ENCODE results near the gene ILRUN.
"Not testable (repeated sequence)": the region's sequence is repeated elsewhere in the genome, so short reads cannot be mapped to it uniquely, and the experiment has no call there.

Gene ILRUN

GRCh38 chr6:34674268-34674639, 22.3 kb downstream of the ILRUN start:
- Histone ChIP-seq H3K9me3 (ENCODE audit: control extremely low read depth in 1 of 5, control insufficient read depth in 4 of 5, insufficient read depth in 2 of 5, low read depth in 1 of 5, low read length in 4 of 5) (no peaks in the 10 kb centered on the region), H3K27me3 (replicated peaks in 2 of 5; ENCODE audit: control insufficient read depth in 4 of 5, insufficient read depth in 5 of 5, low read length in 4 of 5) (no peaks in the 10 kb centered on the region), H3K4me3 (ENCODE audit: control insufficient read depth in 1 of 7, extremely low read depth in 1 of 7, insufficient read depth in 4 of 7, low read depth in 2 of 7, low read length in 6 of 7) (no peak overlapping the region), H3K4me1 (ENCODE audit: control extremely low read depth in 1 of 4, control insufficient read depth in 4 of 4, insufficient read depth in 4 of 4, low read length in 3 of 4) (peaks cover 28 to 49% (median 40%) of the 10 kb centered on the region in 4 experiments), H3K36me3 (ENCODE audit: control insufficient read depth in 4 of 4, insufficient read depth in 4 of 4, low read length in 3 of 4) (peaks cover 0 to 4% (median 1%) of the 10 kb centered on the region in 4 experiments), H3K27ac (ENCODE audit: insufficient read depth in 1 of 2, low read depth in 1 of 2, low read length in 2 of 2, poor library complexity in 1 of 2, severe bottlenecking in 2 of 2) (peak overlapping the region; percentile 25 to 49)
- DNase-seq = no peak
- ChIA-PET CTCF (interaction anchor here (0.9 to 1.5 kb wide), 5 partner anchors 9 to 25 kb away, joined by 3 to 5 read pairs (median 3); partner anchors contain the start of gene ILRUN), POLR2A (no interaction called here)
- WGBS (ENCODE audit: insufficient coverage) = 100% methylated on average over 1 of the region's 5 CpGs

- Histone ChIP-seq H3K27me3 (replicated peaks in 2 of 5; ENCODE audit: control insufficient read depth in 4 of 5, insufficient read depth in 5 of 5, low read length in 4 of 5) (no peaks in the 10 kb centered on the region), H3K4me3 (ENCODE audit: control insufficient read depth in 1 of 7, extremely low read depth in 1 of 7, insufficient read depth in 4 of 7, low read depth in 2 of 7, low read length in 6 of 7) (peak overlapping the region in 4 of 7 experiments; percentile 2 to 60 (median 46)), H3K36me3 (ENCODE audit: control insufficient read depth in 4 of 4, insufficient read depth in 4 of 4, low read length in 3 of 4) (peaks cover 0 to 4% (median 1%) of the 10 kb centered on the region in 4 experiments), H3K4me1 (ENCODE audit: control extremely low read depth in 1 of 4, control insufficient read depth in 4 of 4, insufficient read depth in 4 of 4, low read length in 3 of 4) (peaks cover 26 to 51% (median 40%) of the 10 kb centered on the region in 4 experiments), H3K27ac (ENCODE audit: insufficient read depth in 1 of 2, low read depth in 1 of 2, low read length in 2 of 2, poor library complexity in 1 of 2, severe bottlenecking in 2 of 2) (peak overlapping the region; percentile 49 to 81), H3K9me3 (ENCODE audit: control extremely low read depth in 1 of 5, control insufficient read depth in 4 of 5, insufficient read depth in 2 of 5, low read depth in 1 of 5, low read length in 4 of 5) (no peaks in the 10 kb centered on the region)
- CTCF ChIA-PET = interaction anchor here (0.6 to 1.7 kb wide), 5 partner anchors 9 to 33 kb away, joined by 3 to 8 read pairs (median 3); no protein-coding TSS in a partner anchor
- peak in 2 of 3 donors; percentile 34 to 49 for DNase-seq
- POLR2A ChIA-PET = interaction anchor here (0.6 kb wide), 1 partner anchor 41 kb away, joined by 6 read pairs; no protein-coding TSS in a partner anchor
- no CpG with 5 or more reads among the region's 1 CpG for WGBS (ENCODE audit: insufficient coverage)
Measured at GRCh38 chr6:34673064-34673463, 23.5 kb downstream of the ILRUN start.

GRCh38 chr6:34672657-34673043, 23.9 kb downstream of the ILRUN start:
- WGBS (ENCODE audit: insufficient coverage) = 26% methylated on average over 2 of the region's 3 CpGs
- ChIA-PET CTCF (interaction anchor here (1.2 to 1.7 kb wide), 2 partner anchors 8 to 16 kb away, joined by 3 to 8 read pairs; no protein-coding TSS in a partner anchor), POLR2A (interaction anchor here (1.0 kb wide), 1 partner anchor 24 kb away, joined by 4 read pairs; the partner anchor contains the start of gene ILRUN)
- peak overlapping the region in 4 of 7 experiments; percentile 2 to 60 (median 46) for H3K4me3 ChIP-seq (ENCODE audit: control insufficient read depth in 1 of 7, extremely low read depth in 1 of 7, insufficient read depth in 4 of 7, low read depth in 2 of 7, low read length in 6 of 7)
- peak overlapping the region; percentile 49 to 81 for H3K27ac ChIP-seq (ENCODE audit: insufficient read depth in 1 of 2, low read depth in 1 of 2, low read length in 2 of 2, poor library complexity in 1 of 2, severe bottlenecking in 2 of 2)
- H3K9me3 ChIP-seq (ENCODE audit: control extremely low read depth in 1 of 5, control insufficient read depth in 4 of 5, insufficient read depth in 2 of 5, low read depth in 1 of 5, low read length in 4 of 5) = no peaks in the 10 kb centered on the region
- H3K36me3 ChIP-seq (ENCODE audit: control insufficient read depth in 4 of 4, insufficient read depth in 4 of 4, low read length in 3 of 4) = peaks cover 0 to 4% (median 1%) of the 10 kb centered on the region in 4 experiments
- H3K4me1 ChIP-seq (ENCODE audit: control extremely low read depth in 1 of 4, control insufficient read depth in 4 of 4, insufficient read depth in 4 of 4, low read length in 3 of 4) = peaks cover 26 to 51% (median 40%) of the 10 kb centered on the region in 4 experiments
- DNase-seq = peak in 2 of 3 donors; percentile 24 to 43
- H3K27me3 ChIP-seq (replicated peaks in 2 of 5; ENCODE audit: control insufficient read depth in 4 of 5, insufficient read depth in 5 of 5, low read length in 4 of 5) = no peaks in the 10 kb centered on the region

- WGBS (ENCODE audit: insufficient coverage) = 78% methylated on average over 7 of the region's 8 CpGs
Measured at GRCh38 chr6:34671801-34672656, 24.5 kb downstream of the ILRUN start.

GRCh38 chr6:34671367-34671766, 25.2 kb downstream of the ILRUN start:
- H3K27me3 ChIP-seq (replicated peaks in 2 of 5; ENCODE audit: control insufficient read depth in 4 of 5, insufficient read depth in 5 of 5, low read length in 4 of 5) = no peaks in the 10 kb centered on the region
- peaks cover 0 to 4% (median 1%) of the 10 kb centered on the region in 4 experiments for H3K36me3 ChIP-seq (ENCODE audit: control insufficient read depth in 4 of 4, insufficient read depth in 4 of 4, low read length in 3 of 4)
- H3K9me3 ChIP-seq (ENCODE audit: control extremely low read depth in 1 of 5, control insufficient read depth in 4 of 5, insufficient read depth in 2 of 5, low read depth in 1 of 5, low read length in 4 of 5) = no peaks in the 10 kb centered on the region
- no CpG with 5 or more reads among the region's 1 CpG for WGBS (ENCODE audit: insufficient coverage)
- peak in 1 of 3 donors; percentile 26 for DNase-seq
- POLR2A ChIA-PET = no interaction called here
- H3K27ac ChIP-seq (ENCODE audit: insufficient read depth in 1 of 2, low read depth in 1 of 2, low read length in 2 of 2, poor library complexity in 1 of 2, severe bottlenecking in 2 of 2) = peak overlapping the region; percentile 12 to 81
- peaks cover 27 to 57% (median 45%) of the 10 kb centered on the region in 4 experiments for H3K4me1 ChIP-seq (ENCODE audit: control extremely low read depth in 1 of 4, control insufficient read depth in 4 of 4, insufficient read depth in 4 of 4, low read length in 3 of 4)
- peak overlapping the region in 1 of 7 experiments; percentile 30 for H3K4me3 ChIP-seq (ENCODE audit: control insufficient read depth in 1 of 7, extremely low read depth in 1 of 7, insufficient read depth in 4 of 7, low read depth in 2 of 7, low read length in 6 of 7)
- CTCF ChIA-PET = interaction anchor here (1.7 kb wide), 1 partner anchor 14 kb away, joined by 8 read pairs; no protein-coding TSS in a partner anchor

More at GRCh38 chr6:34671801-34672656, 24.5 kb downstream of the ILRUN start:
- ChIA-PET CTCF (interaction anchor here (1.2 to 1.7 kb wide), 2 partner anchors 7 to 15 kb away, joined by 3 to 8 read pairs; no protein-coding TSS in a partner anchor), POLR2A (interaction anchor here (1.0 kb wide), 1 partner anchor 24 kb away, joined by 4 read pairs; the partner anchor contains the start of gene ILRUN)
- peak overlapping the region in 3 of 7 experiments; percentile 2 to 56 (median 30) for H3K4me3 ChIP-seq (ENCODE audit: control insufficient read depth in 1 of 7, extremely low read depth in 1 of 7, insufficient read depth in 4 of 7, low read depth in 2 of 7, low read length in 6 of 7)
- H3K27ac ChIP-seq (ENCODE audit: insufficient read depth in 1 of 2, low read depth in 1 of 2, low read length in 2 of 2, poor library complexity in 1 of 2, severe bottlenecking in 2 of 2) = peak overlapping the region; percentile 49 to 81
- peak; percentile 70 to 92 (median 88) for DNase-seq
- H3K36me3 ChIP-seq (ENCODE audit: control insufficient read depth in 4 of 4, insufficient read depth in 4 of 4, low read length in 3 of 4) = peaks cover 0 to 4% (median 1%) of the 10 kb centered on the region in 4 experiments
- no peaks in the 10 kb centered on the region for H3K27me3 ChIP-seq (replicated peaks in 2 of 5; ENCODE audit: control insufficient read depth in 4 of 5, insufficient read depth in 5 of 5, low read length in 4 of 5)
- H3K4me1 ChIP-seq (ENCODE audit: control extremely low read depth in 1 of 4, control insufficient read depth in 4 of 4, insufficient read depth in 4 of 4, low read length in 3 of 4) = peaks cover 26 to 54% (median 43%) of the 10 kb centered on the region in 4 experiments
- no peaks in the 10 kb centered on the region for H3K9me3 ChIP-seq (ENCODE audit: control extremely low read depth in 1 of 5, control insufficient read depth in 4 of 5, insufficient read depth in 2 of 5, low read depth in 1 of 5, low read length in 4 of 5)

GRCh38 chr6:34668799-34669198, 27.8 kb downstream of the ILRUN start:
- H3K27ac ChIP-seq (ENCODE audit: insufficient read depth in 1 of 2, low read depth in 1 of 2, low read length in 2 of 2, poor library complexity in 1 of 2, severe bottlenecking in 2 of 2); CTCF ChIA-PET; H3K36me3 ChIP-seq (ENCODE audit: control insufficient read depth in 4 of 4, insufficient read depth in 4 of 4, low read length in 3 of 4); DNase-seq; H3K9me3 ChIP-seq (ENCODE audit: control extremely low read depth in 1 of 5, control insufficient read depth in 4 of 5, insufficient read depth in 2 of 5, low read depth in 1 of 5, low read length in 4 of 5); H3K27me3 ChIP-seq (replicated peaks in 2 of 5; ENCODE audit: control insufficient read depth in 4 of 5, insufficient read depth in 5 of 5, low read length in 4 of 5); H3K4me3 ChIP-seq (ENCODE audit: control insufficient read depth in 1 of 7, extremely low read depth in 1 of 7, insufficient read depth in 4 of 7, low read depth in 2 of 7, low read length in 6 of 7): not testable (repeated sequence)
- POLR2A ChIA-PET = interaction anchor here (0.6 kb wide), 1 partner anchor 1089 kb away, joined by 4 read pairs; no protein-coding TSS in a partner anchor
- H3K4me1 ChIP-seq (ENCODE audit: control extremely low read depth in 1 of 4, control insufficient read depth in 4 of 4, insufficient read depth in 4 of 4, low read length in 3 of 4) = peaks cover 22 to 59% (median 48%) of the 10 kb centered on the region in 4 experiments
- WGBS (ENCODE audit: insufficient coverage) = no CpG with 5 or more reads among the region's 5 CpGs

Data from common myeloid progenitor, CD34-positive (primary cell).